WI38 (cell line): ENCODE results near the gene HOXA4.
A peak's percentile ranks its signal among the peaks of the same experiment; 100 is the strongest.

Experiments
- H3K4me3 ChIP-seq: 2 replicates; pipeline ENCODE4 v1.5.1; 2011; ENCODE audit warnings: low read depth, mild to moderate bottlenecking, control low read depth, low read length
- TF ChIP-seq, protein P1 (sequence below): IDR thresholded peaks from 2 replicates; pipeline ENCODE4 v1.5.1; 2012; ENCODE audit warnings: low read depth, mild to moderate bottlenecking, control low read depth, low read length

HOXA4 gene

DNA sequence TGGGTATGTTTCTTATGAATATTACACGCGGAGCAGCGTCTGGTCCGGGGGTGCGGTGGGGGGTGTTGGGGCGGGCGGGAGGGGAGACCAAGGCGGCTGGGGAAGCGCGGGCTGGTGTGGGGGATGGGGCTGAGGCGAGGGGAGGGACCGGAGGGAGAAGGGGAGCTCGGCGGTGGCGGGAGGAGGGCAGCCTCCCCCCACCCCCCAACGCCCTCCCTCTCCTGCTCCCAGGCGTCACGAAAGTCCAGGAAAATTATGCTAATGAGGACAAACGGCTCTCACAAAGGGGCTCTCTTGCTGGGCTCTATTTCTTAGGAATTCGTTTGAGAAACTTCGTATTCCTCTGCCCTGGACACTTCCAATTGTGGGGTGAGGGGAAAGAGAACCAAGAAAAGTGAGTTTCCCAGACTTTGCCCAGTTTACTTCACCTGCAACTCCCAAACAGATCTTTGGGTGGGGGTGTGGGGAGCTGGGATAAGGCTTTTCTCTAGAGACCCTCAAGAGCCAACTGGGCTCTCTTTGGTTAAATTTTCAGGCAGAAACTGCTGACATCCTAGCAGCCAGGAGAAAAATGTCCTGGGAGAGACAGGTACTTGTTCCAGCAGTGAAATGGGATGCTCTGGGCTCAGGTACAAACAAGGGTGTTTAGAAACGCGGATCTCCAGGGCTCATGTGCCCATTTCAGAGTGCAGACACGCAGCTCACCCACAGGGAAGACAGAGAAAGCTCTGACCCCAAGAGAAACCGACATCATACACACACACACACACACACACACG lies 16.4 kb downstream of the HOXA4 start:
- H3K4me3 ChIP-seq: peak overlapping the region; percentile 65
- TF ChIP-seq, protein P1, sequence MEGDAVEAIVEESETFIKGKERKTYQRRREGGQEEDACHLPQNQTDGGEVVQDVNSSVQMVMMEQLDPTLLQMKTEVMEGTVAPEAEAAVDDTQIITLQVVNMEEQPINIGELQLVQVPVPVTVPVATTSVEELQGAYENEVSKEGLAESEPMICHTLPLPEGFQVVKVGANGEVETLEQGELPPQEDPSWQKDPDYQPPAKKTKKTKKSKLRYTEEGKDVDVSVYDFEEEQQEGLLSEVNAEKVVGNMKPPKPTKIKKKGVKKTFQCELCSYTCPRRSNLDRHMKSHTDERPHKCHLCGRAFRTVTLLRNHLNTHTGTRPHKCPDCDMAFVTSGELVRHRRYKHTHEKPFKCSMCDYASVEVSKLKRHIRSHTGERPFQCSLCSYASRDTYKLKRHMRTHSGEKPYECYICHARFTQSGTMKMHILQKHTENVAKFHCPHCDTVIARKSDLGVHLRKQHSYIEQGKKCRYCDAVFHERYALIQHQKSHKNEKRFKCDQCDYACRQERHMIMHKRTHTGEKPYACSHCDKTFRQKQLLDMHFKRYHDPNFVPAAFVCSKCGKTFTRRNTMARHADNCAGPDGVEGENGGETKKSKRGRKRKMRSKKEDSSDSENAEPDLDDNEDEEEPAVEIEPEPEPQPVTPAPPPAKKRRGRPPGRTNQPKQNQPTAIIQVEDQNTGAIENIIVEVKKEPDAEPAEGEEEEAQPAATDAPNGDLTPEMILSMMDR: no peak

- peak overlapping the region; percentile 65 for H3K4me3 ChIP-seq
- TF ChIP-seq, protein P1: no peak
These were observed 17.3 kb downstream of the HOXA4 start for GRCh38 chr7:27112955-27113949.

DNA sequence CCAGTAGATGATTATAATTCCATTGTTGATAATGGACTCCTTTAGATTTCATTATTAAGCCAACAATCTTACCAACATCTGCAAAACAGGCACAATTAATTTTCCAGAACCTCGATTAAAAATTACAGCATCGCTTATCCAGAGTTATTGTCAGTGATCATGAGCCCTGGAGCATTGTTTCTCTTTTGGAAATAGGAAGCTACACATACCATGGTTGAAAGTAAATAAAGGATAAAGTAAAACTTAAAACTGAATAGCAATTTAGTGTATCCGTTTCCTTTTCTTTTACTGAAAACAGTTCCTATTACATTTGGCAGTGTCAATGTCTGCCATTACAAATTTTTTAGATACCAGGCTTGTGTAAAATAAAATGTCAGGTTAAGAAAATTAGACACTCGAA lies 18.2 kb downstream of the HOXA4 start:
- peak overlapping the region; percentile 65 for H3K4me3 ChIP-seq
- TF ChIP-seq, protein P1: no peak

GRCh38 chr7:27111751-27112277 lies 18.7 kb downstream of the HOXA4 start:
- H3K4me3 ChIP-seq: peak overlapping the region; percentile 65
- TF ChIP-seq, protein P1: no peak

GRCh38 chr7:27111042-27111750 lies 19.4 kb downstream of the HOXA4 start:
- TF ChIP-seq, protein P1: no peak

DNA sequence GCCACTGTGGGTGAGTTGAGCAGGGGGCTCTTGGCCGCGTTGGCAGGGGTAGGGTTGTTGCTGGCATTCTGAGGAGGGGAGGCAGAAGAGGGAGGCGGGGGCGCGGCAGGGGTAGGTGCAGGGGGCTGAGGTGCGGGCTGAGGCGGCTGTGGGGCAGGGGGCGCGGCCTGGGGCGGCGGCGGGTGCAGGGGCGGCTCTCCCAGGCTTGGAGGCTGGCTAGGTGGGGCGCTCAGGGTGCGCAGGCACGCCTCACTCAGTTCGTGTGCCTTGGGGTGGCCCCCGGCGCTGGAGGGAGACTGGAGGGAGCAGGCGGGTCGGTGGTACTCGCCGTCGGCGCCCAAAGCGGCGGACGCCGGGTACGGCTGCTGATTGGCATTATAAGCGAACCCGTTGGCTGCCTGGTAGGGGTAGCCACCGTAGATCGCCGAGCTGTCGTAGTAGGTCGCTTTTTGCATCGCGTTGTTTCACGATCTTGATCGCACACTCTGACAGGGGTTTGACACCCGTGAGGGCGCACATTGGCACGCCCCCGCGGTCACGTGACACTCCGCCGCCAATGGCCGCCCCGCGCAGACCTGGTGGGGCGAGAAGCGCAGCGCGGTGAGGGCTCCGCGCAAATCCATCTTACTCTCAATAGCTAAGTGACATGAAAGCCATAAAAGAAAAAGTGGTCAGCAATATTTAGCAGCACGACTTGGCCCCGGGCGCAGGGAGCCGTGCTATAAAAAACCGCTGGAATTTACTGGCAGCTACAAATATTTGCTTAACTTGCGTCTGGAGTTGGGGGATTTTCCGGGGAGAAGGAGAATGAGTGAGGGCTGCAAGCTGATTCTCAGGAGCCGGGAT lies 20.1 kb downstream of the HOXA4 start:
- peak overlapping the region; percentile 65 for H3K4me3 ChIP-seq
- TF ChIP-seq, protein P1: no peak

More at GRCh38 chr7:27111042-27111750, 19.4 kb downstream of the HOXA4 start:
- H3K4me3 ChIP-seq: peak overlapping the region; percentile 65
